GM18517 (cell line): ENCODE measurements around the gene APOBEC4.
"Not testable (repeated sequence)": the region's sequence is repeated elsewhere in the genome, so short reads cannot be mapped to it uniquely, and the experiment has no call there.

ENCODE experiments used
- ATAC-seq: cut with Tn5 transposase; IDR thresholded peaks from one replicate; pipeline ENCODE4 v1.9.1; 2021; ENCODE audit warnings: mild to moderate bottlenecking, moderate library complexity; ENCODE audit not compliant: unreplicated experiment

Gene APOBEC4

DNA sequence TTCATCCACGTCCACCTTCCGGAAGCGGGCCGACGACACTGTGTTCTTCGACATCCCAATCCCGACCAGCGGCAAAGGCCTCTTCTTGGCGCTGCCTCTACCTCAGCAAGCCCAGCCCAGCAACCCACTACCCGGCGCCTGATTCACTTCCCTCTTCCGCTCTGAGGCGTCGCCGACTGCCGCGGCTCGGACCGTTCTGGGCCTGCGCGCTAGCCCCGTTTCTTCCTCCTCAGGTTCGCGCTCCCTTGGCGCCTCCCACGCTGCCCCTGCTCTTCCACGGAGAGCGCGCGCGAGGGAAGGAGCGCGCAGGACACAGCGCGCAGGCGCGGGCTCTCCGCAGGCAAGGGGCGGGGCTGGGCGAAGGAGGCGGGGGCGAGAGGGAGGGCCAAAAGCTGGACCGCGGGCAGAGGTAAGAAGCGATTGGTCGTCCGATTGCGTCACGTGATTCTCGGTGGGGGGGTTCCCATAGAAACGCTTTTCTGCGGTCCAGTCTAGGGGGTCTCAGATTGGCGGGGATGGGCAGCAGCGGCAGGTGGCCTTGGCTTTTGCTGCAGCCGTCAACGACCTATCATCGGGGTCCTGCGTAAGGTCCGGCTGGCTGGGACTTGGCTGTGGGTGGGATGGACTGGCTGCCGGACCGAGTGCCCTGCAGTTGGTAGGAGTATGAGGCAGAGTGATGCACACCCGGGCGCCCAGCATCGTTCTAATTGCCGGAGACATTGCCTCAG lies 17.3 kb downstream of the APOBEC4 start, which contains the start of gene ARPC5:
Gene ARPC5, minus strand, starts transcription at position 178 of the 728 bp plus-strand sequence. Its CDS starts 124 bp downstream, at position 54.
- ATAC-seq = peak; percentile 59

DNA sequence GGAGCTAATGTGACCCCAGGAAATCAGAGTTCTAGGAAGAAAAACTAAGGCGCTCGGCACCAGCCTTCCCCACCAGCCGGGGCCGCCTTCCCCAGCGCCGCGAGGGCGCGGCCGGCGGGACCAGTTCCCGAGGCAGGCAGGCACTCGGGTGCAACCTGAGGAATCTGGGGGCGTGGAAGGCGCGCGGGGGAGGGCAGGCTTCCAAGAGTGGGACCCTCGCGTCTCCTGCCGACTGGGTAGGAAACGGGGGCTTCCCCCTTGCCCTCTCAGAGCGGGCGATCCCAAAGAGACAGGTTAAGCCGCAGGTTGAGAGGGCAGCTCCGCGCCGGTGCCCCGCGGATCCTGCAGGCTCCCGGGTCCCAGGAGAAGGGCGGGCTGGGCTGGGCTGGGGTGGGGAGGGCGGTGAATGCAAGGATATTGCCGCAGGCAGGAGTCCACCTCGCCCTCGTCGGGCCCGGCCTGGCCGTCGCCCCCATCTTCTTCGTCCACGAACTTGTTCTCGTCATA lies 18.0 kb downstream of the APOBEC4 start:
- ATAC-seq = peak; percentile 2

DNA sequence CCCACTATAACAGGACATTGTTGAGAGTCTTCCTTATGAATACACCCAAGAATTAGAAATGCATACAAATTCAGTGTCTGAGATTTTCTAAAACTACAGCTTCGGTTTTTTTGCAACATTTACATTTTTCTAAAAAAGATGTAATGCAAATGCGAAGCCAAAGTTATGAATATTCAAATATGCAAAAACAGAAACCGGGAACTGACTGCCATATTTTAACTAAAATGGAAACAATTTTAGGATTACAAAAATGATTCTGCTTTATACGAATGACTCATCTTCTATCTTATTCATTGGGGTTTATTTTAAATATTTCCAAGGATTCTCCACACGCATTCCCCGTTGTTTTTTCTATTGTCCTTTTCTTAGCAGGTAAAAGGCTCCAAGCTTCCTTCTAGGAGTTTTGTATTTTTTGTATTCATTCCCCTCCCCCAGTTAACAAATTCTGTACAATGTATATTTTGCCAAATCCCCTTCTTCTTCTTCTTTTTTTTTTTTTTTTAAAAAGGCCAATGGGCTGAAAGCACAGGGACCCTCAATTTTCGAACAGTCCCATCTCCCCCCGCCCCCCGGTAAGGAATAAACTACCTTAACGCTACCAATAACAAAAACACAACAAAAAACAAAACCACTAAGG lies 18.6 kb downstream of the APOBEC4 start:
- no peak for ATAC-seq

DNA sequence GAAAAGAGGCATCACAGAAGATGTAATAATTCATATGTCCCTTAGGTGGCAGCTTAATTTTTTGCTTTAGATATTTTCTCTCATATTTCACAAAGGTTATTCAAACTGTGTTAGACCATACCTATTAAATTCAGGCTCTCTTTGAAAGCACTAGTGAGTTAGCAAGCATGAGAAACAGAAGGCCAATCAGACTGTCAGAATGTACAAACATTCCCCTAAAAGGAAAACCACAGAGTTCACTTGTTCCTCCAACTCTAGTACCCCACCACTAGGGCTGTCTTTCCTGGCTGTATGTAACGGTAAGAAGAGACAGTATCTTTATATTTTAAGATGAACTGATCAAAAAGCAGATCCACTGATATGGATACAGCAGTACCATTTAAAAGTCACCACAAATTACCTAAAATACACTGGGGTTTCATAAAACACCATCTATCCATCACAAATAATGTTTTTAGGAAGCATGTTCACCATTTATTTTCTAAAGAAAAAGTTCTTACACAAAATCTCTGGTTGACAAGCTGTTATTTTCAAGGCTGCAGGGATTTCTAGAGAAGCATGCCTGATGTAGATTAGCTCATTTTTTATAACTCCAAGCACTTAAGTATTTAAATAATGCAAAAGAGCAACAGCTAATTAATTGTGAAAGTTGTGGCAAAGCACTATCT lies 19.3 kb downstream of the APOBEC4 start:
- peak; percentile 59 for ATAC-seq

DNA sequence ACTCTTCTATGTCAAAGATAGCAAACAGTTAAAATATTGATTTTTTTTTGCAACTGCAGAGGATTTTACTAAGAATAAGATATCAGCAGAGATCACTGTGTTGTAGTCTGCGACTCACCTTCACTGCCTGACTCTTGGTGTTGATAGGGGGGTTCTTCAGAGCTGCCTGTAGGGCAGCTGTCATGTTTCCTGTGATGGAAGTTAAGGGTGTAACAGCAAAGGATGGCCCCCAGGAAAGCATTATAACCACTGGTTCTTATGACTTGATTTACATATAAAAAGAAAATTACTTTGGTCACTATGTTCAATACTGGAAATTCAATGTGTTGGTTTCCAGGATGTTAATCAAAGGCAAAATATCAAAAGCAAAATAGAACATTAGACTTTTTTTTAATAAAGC lies 20.2 kb downstream of the APOBEC4 start:
- ATAC-seq = no peak

DNA sequence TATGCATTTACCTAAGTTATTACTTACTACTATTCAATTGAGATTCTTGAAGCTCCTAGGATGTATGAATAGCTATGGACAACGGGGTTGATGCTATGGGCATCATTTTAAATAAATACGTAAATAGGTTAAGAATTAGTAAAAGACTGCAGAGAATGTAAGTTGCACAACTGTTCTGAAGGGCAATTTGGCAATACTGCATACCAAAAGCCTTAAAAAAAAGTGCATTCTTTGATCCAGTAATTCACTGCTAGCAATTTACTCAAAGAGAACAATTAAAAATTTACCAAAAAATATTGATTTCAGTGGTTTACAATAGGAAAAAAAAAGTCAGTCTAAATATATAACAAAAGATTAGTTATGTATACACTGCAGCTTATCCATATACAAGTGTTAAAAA lies 21.0 kb downstream of the APOBEC4 start:
- no peak for ATAC-seq

DNA sequence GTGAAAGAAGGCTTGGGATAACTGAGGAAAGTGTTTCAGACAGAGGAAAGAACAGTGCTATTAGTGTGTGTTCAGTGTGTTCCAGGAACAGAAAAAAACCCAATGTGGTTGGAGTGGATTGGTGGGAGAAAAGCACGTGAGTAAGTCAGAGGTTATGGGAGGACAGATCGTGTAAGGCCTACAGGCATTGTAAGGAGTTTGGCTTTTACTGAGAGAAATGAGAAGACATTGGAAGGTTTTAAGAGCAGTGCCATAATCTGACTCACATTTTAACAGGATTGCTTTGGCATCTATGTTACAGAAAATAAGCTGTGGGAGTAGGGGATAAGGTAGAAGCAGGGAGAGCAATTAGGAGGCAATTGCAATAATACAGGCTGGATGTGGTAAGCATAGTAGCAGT lies 22.4 kb downstream of the APOBEC4 start:
- ATAC-seq = no peak

DNA sequence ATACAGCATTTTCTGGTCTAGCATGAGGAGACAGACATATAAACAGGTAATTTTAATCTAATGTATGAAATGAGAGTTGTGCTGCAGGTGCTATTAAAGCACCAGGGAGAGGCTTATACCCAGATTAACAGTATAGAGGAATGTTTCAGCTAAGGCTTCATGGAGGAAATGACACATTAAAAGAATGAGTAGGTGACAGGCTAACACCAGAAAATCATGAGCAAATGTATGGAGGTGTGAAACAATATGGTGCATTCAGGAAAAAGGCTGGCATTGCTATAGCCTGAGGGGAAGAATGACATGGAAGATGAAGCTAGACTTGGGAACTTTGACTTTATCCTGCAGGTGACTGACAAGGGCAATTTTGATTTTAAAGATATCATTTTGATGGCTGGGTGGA lies 24.6 kb downstream of the APOBEC4 start:
- ATAC-seq = no peak

DNA sequence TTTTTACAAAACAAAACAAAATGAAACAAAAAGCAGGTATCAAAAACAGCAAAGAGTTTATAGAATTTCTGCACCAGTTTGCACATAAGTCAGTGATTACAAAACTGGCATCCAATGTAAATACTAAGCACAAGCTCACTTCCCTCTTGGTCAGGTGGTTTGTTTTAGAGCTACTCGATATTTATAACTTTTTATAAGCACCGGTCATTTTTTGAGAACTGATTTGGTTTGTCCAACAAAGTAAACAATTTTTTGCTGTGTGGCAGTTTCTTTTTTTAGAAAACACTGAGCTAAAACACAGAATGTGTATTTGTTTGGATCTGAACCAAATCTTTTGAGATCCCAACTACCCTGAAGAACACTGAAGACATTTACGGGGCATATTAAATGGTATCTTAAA lies 26.9 kb downstream of the APOBEC4 start:
- ATAC-seq = not testable (repeated sequence)

DNA sequence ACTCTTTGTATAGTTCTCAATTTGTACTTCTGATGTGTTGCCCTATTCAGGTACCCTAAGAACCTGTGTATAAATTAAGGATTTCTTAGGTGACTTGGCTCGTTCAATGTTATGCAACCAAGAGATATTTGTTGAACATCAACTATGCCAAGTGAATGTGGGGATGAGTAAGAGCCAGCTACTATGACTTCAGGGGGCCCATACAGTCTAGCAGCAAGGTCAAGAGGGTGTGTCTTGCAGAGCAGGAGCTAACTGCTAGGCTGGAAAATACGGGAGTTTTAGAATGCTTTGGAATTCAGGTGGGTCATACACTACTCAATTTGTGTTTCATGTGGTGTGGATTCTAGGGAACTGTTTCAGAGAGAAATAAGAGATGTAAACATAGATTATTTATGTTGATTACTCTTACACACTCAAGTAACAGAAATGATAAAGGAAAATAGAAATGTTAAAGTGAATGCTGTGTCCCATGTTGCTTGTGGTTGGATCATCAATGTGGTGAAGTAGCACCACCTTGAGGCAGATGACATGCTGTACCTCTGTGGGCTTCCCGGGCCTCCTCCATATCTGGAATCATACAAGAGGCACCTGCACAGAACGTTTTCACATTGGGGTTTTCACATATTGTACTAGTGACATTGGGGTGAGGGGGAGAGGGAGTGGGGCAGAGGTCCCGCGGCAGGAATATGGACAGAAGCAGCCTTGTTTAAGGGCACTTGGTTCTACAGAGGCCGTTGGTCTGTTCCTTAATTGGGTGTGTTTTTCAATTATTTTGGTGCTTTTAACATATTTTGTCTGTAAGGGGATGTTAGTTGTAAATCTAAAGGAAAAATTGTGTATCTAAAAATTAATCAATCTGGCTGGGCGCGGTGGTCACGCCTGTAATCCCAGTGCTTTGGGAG lies 30.0 kb downstream of the APOBEC4 start:
- ATAC-seq = peak; percentile 80

DNA sequence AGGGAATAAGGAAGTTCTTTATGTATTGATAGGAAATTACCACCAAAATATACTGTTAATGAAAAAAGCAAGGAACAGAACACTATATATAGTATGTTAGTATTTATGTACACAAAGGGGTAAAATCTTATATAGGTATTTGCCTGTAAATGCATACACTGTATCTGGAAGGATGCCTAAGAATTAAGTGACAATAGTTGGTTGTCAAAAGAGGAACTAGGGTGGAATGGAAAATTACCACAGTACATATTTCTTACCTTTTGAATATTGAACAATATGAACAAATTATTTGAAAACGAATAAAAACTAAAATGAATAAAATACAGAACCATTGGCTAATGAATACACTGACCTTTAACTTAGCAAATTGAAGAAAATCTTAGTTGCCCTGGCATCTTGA lies 31.1 kb downstream of the APOBEC4 start:
- no peak for ATAC-seq

DNA sequence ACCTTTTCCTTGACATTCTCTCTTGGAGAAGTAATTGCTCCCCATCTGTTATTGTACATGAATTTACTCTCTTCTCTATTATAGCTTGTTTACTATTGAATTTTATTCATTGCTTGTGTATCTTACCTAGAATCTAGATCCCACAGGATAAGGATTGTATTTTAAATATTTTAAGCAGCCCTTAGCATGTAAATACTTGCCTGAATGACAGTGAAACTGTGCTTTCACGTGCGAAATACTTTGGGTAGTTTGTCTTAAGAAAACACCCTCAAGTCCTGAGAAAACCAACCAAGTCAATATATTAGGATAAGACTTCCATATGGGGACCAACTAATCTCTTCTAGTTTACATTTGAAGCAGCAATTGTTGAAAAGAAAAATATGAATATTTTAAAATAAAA lies 32.8 kb downstream of the APOBEC4 start:
- ATAC-seq = no peak

DNA sequence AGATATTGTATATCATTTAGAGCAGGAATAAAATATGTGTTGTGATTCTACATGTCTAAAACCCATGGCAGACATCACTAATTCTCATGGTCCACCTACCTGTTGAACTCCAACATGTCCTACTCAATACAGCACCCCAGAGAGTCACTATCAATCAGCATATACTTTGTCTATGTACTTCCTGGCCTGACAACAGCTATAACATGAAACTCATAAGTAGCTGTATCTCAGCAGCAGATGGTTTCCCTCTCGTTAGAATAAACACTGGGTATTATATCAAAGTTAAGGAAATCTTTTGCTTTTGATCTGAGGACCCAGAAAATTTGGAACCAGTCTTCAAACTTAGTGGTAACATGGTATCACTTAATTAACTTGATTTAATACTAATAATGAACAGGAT lies 33.3 kb downstream of the APOBEC4 start:
- no peak for ATAC-seq

DNA sequence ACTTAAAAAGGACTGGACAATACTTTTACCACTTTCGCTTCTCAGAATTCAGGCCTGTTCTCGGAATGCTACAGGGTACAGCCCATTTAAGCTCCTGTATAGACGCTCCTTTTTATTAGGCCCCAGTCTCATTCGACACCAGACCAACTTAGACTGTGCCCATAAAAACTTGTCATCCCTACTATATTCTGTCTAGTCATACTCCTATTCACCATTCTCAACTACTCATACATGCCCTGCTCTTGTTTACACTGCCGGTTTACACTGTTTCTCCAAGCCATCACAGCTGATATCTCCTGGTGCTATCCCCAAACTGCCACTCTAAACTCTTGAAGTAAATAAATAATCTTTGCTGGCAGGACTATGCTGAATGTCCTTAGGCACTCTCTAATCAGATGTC lies 34.9 kb downstream of the APOBEC4 start:
- ATAC-seq = not testable (repeated sequence)

DNA sequence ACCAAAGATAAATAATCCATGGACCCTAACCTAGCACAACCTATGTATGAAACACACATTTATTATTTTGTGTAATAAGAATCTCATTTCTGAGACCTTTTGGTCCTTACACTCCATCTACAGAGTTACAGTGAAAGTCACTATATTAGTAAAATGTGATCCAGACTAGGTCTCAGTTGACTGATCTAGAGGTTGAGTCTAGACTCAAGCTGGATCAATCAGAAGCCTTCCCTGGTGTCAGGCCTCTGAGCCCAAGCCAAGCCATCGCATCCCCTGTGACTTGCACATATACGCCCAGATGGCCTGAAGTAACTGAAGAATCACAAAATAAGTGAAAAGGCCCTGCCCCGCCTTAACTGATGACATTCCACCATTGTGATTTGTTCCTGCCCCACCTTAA lies 40.1 kb downstream of the APOBEC4 start:
- not testable (repeated sequence) for ATAC-seq

DNA sequence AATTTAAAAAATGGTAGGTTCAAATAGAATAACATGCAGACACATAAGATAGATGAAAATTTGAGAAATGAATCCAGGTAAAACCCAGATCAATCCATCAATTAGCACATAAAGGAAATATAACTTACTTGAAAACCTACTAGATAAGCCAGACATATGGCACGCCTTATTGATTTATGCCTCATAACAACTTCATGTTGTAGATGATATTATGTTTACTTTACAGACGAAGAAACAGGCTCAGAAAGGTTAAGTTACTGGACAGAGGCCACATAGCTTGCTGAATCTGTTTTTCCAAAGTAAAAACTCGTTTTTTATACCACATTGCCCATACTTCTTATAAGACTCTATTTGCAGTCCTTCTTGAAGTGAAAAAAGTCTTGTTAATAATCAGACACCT lies 40.7 kb downstream of the APOBEC4 start:
- no peak for ATAC-seq

DNA sequence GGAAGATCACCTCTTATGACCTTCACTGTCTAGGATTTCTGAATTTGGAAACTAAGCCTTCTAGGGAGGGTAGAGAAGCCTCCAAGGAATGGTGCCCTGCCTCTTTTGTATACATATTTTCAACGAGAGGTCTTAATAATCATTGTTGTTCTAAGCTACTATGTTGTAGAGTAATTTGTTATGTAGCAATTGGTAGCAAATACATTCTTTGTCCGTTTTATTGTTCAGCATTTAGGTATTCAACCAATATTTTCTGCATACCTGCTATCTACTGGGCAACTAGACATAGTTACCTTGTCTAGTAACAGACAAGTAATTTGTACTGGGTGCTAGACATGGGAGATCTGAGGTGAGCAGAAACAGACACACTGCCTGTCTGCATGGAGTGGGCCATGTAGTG lies 42.1 kb downstream of the APOBEC4 start:
- no peak for ATAC-seq

DNA sequence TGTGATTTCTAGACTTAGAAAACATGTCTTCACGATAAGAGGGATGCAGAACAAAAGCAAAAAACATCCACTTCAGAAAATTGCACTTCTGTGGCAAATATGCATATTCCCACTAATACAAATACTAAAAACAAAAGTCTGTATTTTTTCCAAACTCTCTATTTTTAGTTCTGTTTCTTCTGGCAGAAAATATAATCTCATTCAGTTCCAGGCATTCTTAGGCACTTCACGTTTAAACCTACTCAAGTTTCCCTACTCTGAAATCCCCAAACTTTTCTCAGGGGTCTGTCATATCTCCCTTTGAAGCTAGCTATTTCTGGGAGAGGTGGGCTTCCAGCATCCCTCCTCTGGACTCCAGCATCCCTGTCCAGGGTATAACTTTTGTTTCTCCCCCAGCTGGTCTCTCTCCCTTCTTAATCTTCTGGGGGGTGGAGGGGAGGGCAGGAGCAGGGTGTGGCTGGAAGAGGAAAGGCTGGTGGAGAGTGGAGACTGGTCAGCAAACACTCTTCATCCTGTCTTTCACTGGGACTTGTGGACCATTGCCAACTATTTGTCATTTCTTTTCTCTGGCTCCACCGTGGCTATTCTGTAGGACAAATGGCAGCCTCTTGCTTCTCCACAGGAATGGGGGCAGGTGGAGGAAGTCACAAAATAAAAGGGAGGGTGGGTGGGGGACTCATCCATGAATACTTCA lies 43.2 kb downstream of the APOBEC4 start:
- ATAC-seq = no peak

DNA sequence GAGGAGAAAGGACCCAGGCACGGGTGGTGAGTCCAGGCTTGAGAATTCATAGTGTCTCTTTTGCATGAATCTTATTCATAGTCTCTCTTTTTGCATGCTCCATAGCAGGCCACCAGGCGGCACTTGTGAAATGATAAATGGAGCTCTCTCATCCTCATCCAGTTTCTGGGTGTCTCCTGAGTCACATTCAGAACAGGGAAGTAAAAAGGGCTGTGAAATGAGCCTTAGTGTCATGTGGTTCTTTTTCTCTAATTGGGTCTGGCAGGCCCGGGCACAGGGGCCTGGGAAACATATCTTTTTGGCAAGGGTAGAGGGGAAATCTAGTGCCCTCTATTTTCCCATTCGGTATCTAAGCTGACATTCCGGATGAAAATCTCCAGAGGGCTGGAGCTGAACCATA lies 43.8 kb downstream of the APOBEC4 start:
- peak; percentile 38 for ATAC-seq

DNA sequence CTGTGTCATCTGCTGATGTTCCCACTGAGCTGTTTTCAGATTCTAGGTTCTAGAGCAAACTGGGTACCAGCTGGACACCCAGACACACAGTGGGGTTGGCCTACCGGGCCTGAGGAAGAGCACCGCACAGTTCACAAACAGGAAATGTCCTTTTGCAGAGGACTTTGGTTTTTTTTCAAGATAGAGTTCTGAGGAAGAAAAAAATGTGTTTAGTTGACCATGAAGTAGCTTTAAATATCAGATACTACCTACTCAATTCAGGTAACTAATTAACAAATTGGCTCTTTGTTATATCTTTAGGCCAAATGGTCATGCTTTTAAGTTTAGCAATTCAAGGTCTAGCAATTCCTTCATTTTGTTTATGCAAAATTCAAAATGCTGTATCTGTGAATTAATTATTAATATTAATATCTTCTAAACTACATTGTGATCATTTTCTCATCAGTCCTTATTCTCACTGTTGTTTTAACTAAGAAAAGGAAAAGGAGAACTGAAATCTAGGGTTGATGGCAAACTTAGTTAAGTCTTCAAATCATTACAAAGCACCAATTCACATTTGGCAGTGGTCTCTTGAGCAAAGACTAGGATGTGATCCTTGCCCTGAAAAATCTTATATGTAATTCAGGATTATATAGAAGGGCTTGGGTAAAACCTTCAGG lies 45.7 kb downstream of the APOBEC4 start:
- peak; percentile 42 for ATAC-seq
